T1000 (cell line): ENCODE measurements around the gene PKNOX2.

Experiments used
- DNase-seq: peaks from one replicate; lab custom pipeline; 2025; ENCODE audit warnings: mixed read lengths; lab: John Stamatoyannopoulos, UW

The PKNOX2 gene

GRCh38 chr11:125164422-125165110 is at the start of gene PKNOX2:
Gene PKNOX2 (plus strand): TSS chr11:125164751. CDS start chr11:125351306, 186,555 bp downstream.
- peak; percentile 45 for DNase-seq

GRCh38 chr11:125117429-125117828 is 47.1 kb upstream of the PKNOX2 start:
- no peak for DNase-seq

GRCh38 chr11:125123194-125123946 is 41.2 kb upstream of the PKNOX2 start:
- DNase-seq, result no peak

GRCh38 chr11:125123947-125124617 is 40.5 kb upstream of the PKNOX2 start:
- DNase-seq, result peak; percentile 49

- DNase-seq, result no peak
Measured at GRCh38 chr11:125124618-125124992, 39.9 kb upstream of the PKNOX2 start.

GRCh38 chr11:125128450-125128849 is 36.1 kb upstream of the PKNOX2 start:
- no peak for DNase-seq

GRCh38 chr11:125129316-125129993 is 35.1 kb upstream of the PKNOX2 start:
- DNase-seq, result no peak

- no peak for DNase-seq
Measured at GRCh38 chr11:125132071-125132470, 32.5 kb upstream of the PKNOX2 start.

- DNase-seq, result no peak
Measured at GRCh38 chr11:125132596-125132995, 32.0 kb upstream of the PKNOX2 start.

GRCh38 chr11:125136001-125136400 is 28.6 kb upstream of the PKNOX2 start:
- no peak for DNase-seq

- DNase-seq, result no peak
Measured at GRCh38 chr11:125138966-125139365, 25.6 kb upstream of the PKNOX2 start.

- DNase-seq, result no peak
Measured at GRCh38 chr11:125139778-125140177, 24.8 kb upstream of the PKNOX2 start.

- no peak for DNase-seq
Measured at GRCh38 chr11:125140233-125140632, 24.3 kb upstream of the PKNOX2 start.

- no peak for DNase-seq
Measured at GRCh38 chr11:125141178-125141577, 23.4 kb upstream of the PKNOX2 start.

- DNase-seq, result no peak
Measured at GRCh38 chr11:125141686-125142535, 22.6 kb upstream of the PKNOX2 start.

GRCh38 chr11:125146232-125146631 is 18.3 kb upstream of the PKNOX2 start:
- DNase-seq, result no peak

- DNase-seq, result no peak
Measured at GRCh38 chr11:125147280-125147679, 17.3 kb upstream of the PKNOX2 start.

- no peak for DNase-seq
Measured at GRCh38 chr11:125148011-125148410, 16.5 kb upstream of the PKNOX2 start.

- no peak for DNase-seq
Measured at GRCh38 chr11:125148743-125149142, 15.8 kb upstream of the PKNOX2 start.

- no peak for DNase-seq
Measured at GRCh38 chr11:125153837-125154236, 10.7 kb upstream of the PKNOX2 start.

GRCh38 chr11:125154378-125155099 is 10.0 kb upstream of the PKNOX2 start:
- DNase-seq, result no peak
